ENCODE data around the gene ACTN3. TPM values are rescaled to one million over a fixed set of nuclear protein-coding genes. Genes with fewer than 3 reads are reported as not detected.
A peak's percentile ranks its signal among the peaks of the same experiment; 100 is the strongest.
"Not testable (repeated sequence)": the region's sequence is repeated elsewhere in the genome, so short reads cannot be mapped to it uniquely, and the experiment has no call there.

ACTN3 gene
- total RNA-seq, 5 donors from 2014 or later (not counting 1 experiment from before 2014, with no cell fraction given): 0.18 to 0.30 (median 0.23) TPM

- H3K36me3 Mint-ChIP-seq: peaks cover 4% of the 10 kb centered on the region
- no peak overlapping the region for H3K27ac Mint-ChIP-seq
- no peaks in the 10 kb centered on the region for H3K9me3 Mint-ChIP-seq
- ATAC-seq (replicated peaks in 1 of 4): no peak
- no peaks in the 10 kb centered on the region for H3K36me3 ChIP-seq (ENCODE audit: control insufficient read depth in 2 of 2, extremely low read depth in 1 of 2, insufficient read depth in 1 of 2, low read length in 1 of 2)
- no peak overlapping the region for H3K4me3 ChIP-seq (ENCODE audit: control insufficient read depth in 1 of 2, extremely low read depth in 1 of 2, low read length in 1 of 2)
- H3K4me1 ChIP-seq (ENCODE audit: control insufficient read depth in 1 of 2, extremely low read depth in 1 of 2, insufficient read depth in 2 of 2, low read length in 2 of 2): peaks cover 0 to 14% of the 10 kb centered on the region in 2 experiments
- peaks cover 7 to 15% of the 10 kb centered on the region in 2 donors for H3K27me3 Mint-ChIP-seq
- ChIA-PET POLR2A (interaction anchor here in 1 of 2 donors (0.6 to 0.7 kb wide), 2 partner anchors 37 to 1637 kb away, joined by 3 to 5 read pairs; no protein-coding TSS in a partner anchor), CTCF (interaction anchor here in 1 of 2 donors (1.1 kb wide), 1 partner anchor 103 kb away, joined by 3 read pairs; no protein-coding TSS in a partner anchor)
- H3K27me3 ChIP-seq (replicated peaks in 1 of 2; ENCODE audit: control insufficient read depth in 2 of 2, extremely low read depth in 1 of 2, insufficient read depth in 2 of 2, low read length in 1 of 2): peaks cover 0 to 9% of the 10 kb centered on the region in 2 experiments
- H3K9me3 ChIP-seq: no peaks in the 10 kb centered on the region
- WGBS (ENCODE audit: insufficient coverage): 62% methylated on average over 2 of the region's 5 CpGs
- H3K4me3 Mint-ChIP-seq: peak overlapping the region in 2 of 3 donors; percentile 16 to 31
- DNase-seq: no peak
- H3K27ac ChIP-seq (ENCODE audit: low read length): no peak overlapping the region
- H3K4me1 Mint-ChIP-seq: peaks cover 11 to 16% (median 14%) of the 10 kb centered on the region in 3 donors
Observed at GRCh38 chr11:66570079-66570849, 23.6 kb downstream of the ACTN3 start.

- no peak for ATAC-seq (replicated peaks in 1 of 4)
- H3K27ac Mint-ChIP-seq: no peak overlapping the region
- H3K27me3 Mint-ChIP-seq: peaks cover 7 to 20% of the 10 kb centered on the region in 2 donors
- no peaks in the 10 kb centered on the region for H3K9me3 Mint-ChIP-seq
- no peak overlapping the region for H3K4me3 Mint-ChIP-seq
- H3K27ac ChIP-seq (ENCODE audit: low read length): no peak overlapping the region
- no peak overlapping the region for H3K4me3 ChIP-seq (ENCODE audit: control insufficient read depth in 1 of 2, extremely low read depth in 1 of 2, low read length in 1 of 2)
- no peak for DNase-seq
- ChIA-PET CTCF (no interaction called here), POLR2A (no interaction called here)
- H3K4me1 Mint-ChIP-seq: peaks cover 11 to 16% (median 14%) of the 10 kb centered on the region in 3 donors
- peaks cover 0 to 14% of the 10 kb centered on the region in 2 experiments for H3K4me1 ChIP-seq (ENCODE audit: control insufficient read depth in 1 of 2, extremely low read depth in 1 of 2, insufficient read depth in 2 of 2, low read length in 2 of 2)
- H3K9me3 ChIP-seq: no peaks in the 10 kb centered on the region
- peaks cover 0 to 11% of the 10 kb centered on the region in 2 experiments for H3K27me3 ChIP-seq (replicated peaks in 1 of 2; ENCODE audit: control insufficient read depth in 2 of 2, extremely low read depth in 1 of 2, insufficient read depth in 2 of 2, low read length in 1 of 2)
- peaks cover 4% of the 10 kb centered on the region for H3K36me3 Mint-ChIP-seq
- WGBS (ENCODE audit: insufficient coverage): 100% methylated on average over 1 of the region's 2 CpGs
- H3K36me3 ChIP-seq (ENCODE audit: control insufficient read depth in 2 of 2, extremely low read depth in 1 of 2, insufficient read depth in 1 of 2, low read length in 1 of 2): no peaks in the 10 kb centered on the region
Observed at GRCh38 chr11:66570850-66571180, 24.1 kb downstream of the ACTN3 start.

- Histone ChIP-seq H3K4me3 (ENCODE audit: control insufficient read depth in 1 of 2, extremely low read depth in 1 of 2, low read length in 1 of 2) (no peak overlapping the region), H3K27ac (ENCODE audit: low read length) (no peak overlapping the region), H3K4me1 (ENCODE audit: control insufficient read depth in 1 of 2, extremely low read depth in 1 of 2, insufficient read depth in 2 of 2, low read length in 2 of 2) (peaks cover 0 to 7% of the 10 kb centered on the region in 2 experiments), H3K27me3 (replicated peaks in 1 of 2; ENCODE audit: control insufficient read depth in 2 of 2, extremely low read depth in 1 of 2, insufficient read depth in 2 of 2, low read length in 1 of 2) (peaks cover 0 to 14% of the 10 kb centered on the region in 2 experiments), H3K9me3 (no peaks in the 10 kb centered on the region), H3K36me3 (ENCODE audit: control insufficient read depth in 2 of 2, extremely low read depth in 1 of 2, insufficient read depth in 1 of 2, low read length in 1 of 2) (no peaks in the 10 kb centered on the region)
- peaks cover 6 to 15% (median 10%) of the 10 kb centered on the region in 3 donors for H3K4me1 Mint-ChIP-seq
- H3K9me3 Mint-ChIP-seq: peaks cover 0 to 10% (median 0%) of the 10 kb centered on the region in 3 donors
- ATAC-seq (replicated peaks in 1 of 4) (peak; percentile 64 to 81 (median 76)), DNase-seq (peak; percentile 31 to 88 (median 65))
- H3K4me3 Mint-ChIP-seq: no peak overlapping the region
- CTCF ChIA-PET: interaction anchor here (0.8 to 3.5 kb wide), 5 partner anchors 13 to 170 kb away, joined by 3 to 22 read pairs (median 4); partner anchors contain the start of genes CCDC87 (in 1 of the 2) and RBM4B (in 1 of the 2)
- H3K27ac Mint-ChIP-seq: no peak overlapping the region
- 20% methylated on average over 21 of the region's 25 CpGs for WGBS (ENCODE audit: insufficient coverage)
- H3K36me3 Mint-ChIP-seq: no peaks in the 10 kb centered on the region
- H3K27me3 Mint-ChIP-seq: peaks cover 5 to 16% of the 10 kb centered on the region in 2 donors
- POLR2A ChIA-PET: no interaction called here
Observed at GRCh38 chr11:66579017-66579606, 32.4 kb downstream of the ACTN3 start.

GRCh38 chr11:66580803-66581202, 34.1 kb downstream of the ACTN3 start:
- POLR2A ChIA-PET: no interaction called here
- no peak for ATAC-seq (replicated peaks in 1 of 4)
- peaks cover 0 to 7% of the 10 kb centered on the region in 2 experiments for H3K4me1 ChIP-seq (ENCODE audit: control insufficient read depth in 1 of 2, extremely low read depth in 1 of 2, insufficient read depth in 2 of 2, low read length in 2 of 2)
- H3K27me3 Mint-ChIP-seq: peaks cover 5 to 7% of the 10 kb centered on the region in 2 donors
- no peaks in the 10 kb centered on the region for H3K36me3 Mint-ChIP-seq
- peaks cover 0 to 10% (median 0%) of the 10 kb centered on the region in 3 donors for H3K9me3 Mint-ChIP-seq
- WGBS (ENCODE audit: insufficient coverage): 64% methylated on average over 5 of the region's 5 CpGs
- H3K4me3 Mint-ChIP-seq: no peak overlapping the region
- H3K4me1 Mint-ChIP-seq: peaks cover 6 to 15% (median 10%) of the 10 kb centered on the region in 3 donors
- no peak overlapping the region for H3K27ac Mint-ChIP-seq
- CTCF ChIA-PET: interaction anchor here (0.9 to 3.5 kb wide), 4 partner anchors 10 to 98 kb away, joined by 3 to 22 read pairs (median 4); partner anchors contain the start of gene RBM4B (in 1 of the 2)
- H3K27me3 ChIP-seq (replicated peaks in 1 of 2; ENCODE audit: control insufficient read depth in 2 of 2, extremely low read depth in 1 of 2, insufficient read depth in 2 of 2, low read length in 1 of 2): peaks cover 0 to 14% of the 10 kb centered on the region in 2 experiments
- no peaks in the 10 kb centered on the region for H3K9me3 ChIP-seq
- H3K27ac ChIP-seq (ENCODE audit: low read length): no peak overlapping the region
- no peak for DNase-seq
- H3K36me3 ChIP-seq (ENCODE audit: control insufficient read depth in 2 of 2, extremely low read depth in 1 of 2, insufficient read depth in 1 of 2, low read length in 1 of 2): no peaks in the 10 kb centered on the region
- no peak overlapping the region for H3K4me3 ChIP-seq (ENCODE audit: control insufficient read depth in 1 of 2, extremely low read depth in 1 of 2, low read length in 1 of 2)

- ATAC-seq (replicated peaks in 1 of 4): no peak
- no peak overlapping the region for H3K27ac Mint-ChIP-seq
- H3K27ac ChIP-seq (ENCODE audit: low read length): no peak overlapping the region
- no peak overlapping the region for H3K4me3 Mint-ChIP-seq
- peaks cover 1 to 3% of the 10 kb centered on the region in 2 donors for H3K27me3 Mint-ChIP-seq
- no peaks in the 10 kb centered on the region for H3K36me3 ChIP-seq (ENCODE audit: control insufficient read depth in 2 of 2, extremely low read depth in 1 of 2, insufficient read depth in 1 of 2, low read length in 1 of 2)
- no peaks in the 10 kb centered on the region for H3K36me3 Mint-ChIP-seq
- CTCF ChIA-PET: interaction anchor here (0.9 to 3.5 kb wide), 4 partner anchors 9 to 97 kb away, joined by 3 to 22 read pairs (median 4); partner anchors contain the start of gene RBM4B (in 1 of the 2)
- POLR2A ChIA-PET: interaction anchor here in 1 of 2 donors (0.6 kb wide), 1 partner anchor 1822 kb away, joined by 4 read pairs; no protein-coding TSS in a partner anchor
- peaks cover 6 to 15% (median 10%) of the 10 kb centered on the region in 3 donors for H3K4me1 Mint-ChIP-seq
- H3K9me3 Mint-ChIP-seq: peaks cover 0 to 10% (median 0%) of the 10 kb centered on the region in 3 donors
- H3K9me3 ChIP-seq: no peaks in the 10 kb centered on the region
- peaks cover 0 to 16% of the 10 kb centered on the region in 2 experiments for H3K27me3 ChIP-seq (replicated peaks in 1 of 2; ENCODE audit: control insufficient read depth in 2 of 2, extremely low read depth in 1 of 2, insufficient read depth in 2 of 2, low read length in 1 of 2)
- DNase-seq: no peak
- WGBS (ENCODE audit: insufficient coverage): 60% methylated on average over 1 of the region's 3 CpGs
- no peak overlapping the region for H3K4me3 ChIP-seq (ENCODE audit: control insufficient read depth in 1 of 2, extremely low read depth in 1 of 2, low read length in 1 of 2)
- peaks cover 0 to 7% of the 10 kb centered on the region in 2 experiments for H3K4me1 ChIP-seq (ENCODE audit: control insufficient read depth in 1 of 2, extremely low read depth in 1 of 2, insufficient read depth in 2 of 2, low read length in 2 of 2)
Observed at GRCh38 chr11:66581261-66581660, 34.6 kb downstream of the ACTN3 start.

GRCh38 chr11:66582565-66583147, 36.0 kb downstream of the ACTN3 start:
- ATAC-seq (replicated peaks in 1 of 4); H3K27ac Mint-ChIP-seq; H3K36me3 Mint-ChIP-seq; POLR2A ChIA-PET; H3K27ac ChIP-seq (ENCODE audit: low read length); CTCF ChIA-PET; DNase-seq; H3K36me3 ChIP-seq (ENCODE audit: control insufficient read depth in 2 of 2, extremely low read depth in 1 of 2, insufficient read depth in 1 of 2, low read length in 1 of 2); H3K4me1 ChIP-seq (ENCODE audit: control insufficient read depth in 1 of 2, extremely low read depth in 1 of 2, insufficient read depth in 2 of 2, low read length in 2 of 2); H3K4me3 Mint-ChIP-seq; H3K27me3 Mint-ChIP-seq; H3K4me3 ChIP-seq (ENCODE audit: control insufficient read depth in 1 of 2, extremely low read depth in 1 of 2, low read length in 1 of 2); H3K9me3 ChIP-seq; H3K9me3 Mint-ChIP-seq: not testable (repeated sequence)
- H3K4me1 Mint-ChIP-seq: peaks cover 6 to 15% (median 10%) of the 10 kb centered on the region in 3 donors
- peaks cover 0 to 15% of the 10 kb centered on the region in 2 experiments for H3K27me3 ChIP-seq (replicated peaks in 1 of 2; ENCODE audit: control insufficient read depth in 2 of 2, extremely low read depth in 1 of 2, insufficient read depth in 2 of 2, low read length in 1 of 2)
- WGBS (ENCODE audit: insufficient coverage): 75% methylated on average over 2 of the region's 3 CpGs
